ENCODE data around the gene LRP1.

DNA sequence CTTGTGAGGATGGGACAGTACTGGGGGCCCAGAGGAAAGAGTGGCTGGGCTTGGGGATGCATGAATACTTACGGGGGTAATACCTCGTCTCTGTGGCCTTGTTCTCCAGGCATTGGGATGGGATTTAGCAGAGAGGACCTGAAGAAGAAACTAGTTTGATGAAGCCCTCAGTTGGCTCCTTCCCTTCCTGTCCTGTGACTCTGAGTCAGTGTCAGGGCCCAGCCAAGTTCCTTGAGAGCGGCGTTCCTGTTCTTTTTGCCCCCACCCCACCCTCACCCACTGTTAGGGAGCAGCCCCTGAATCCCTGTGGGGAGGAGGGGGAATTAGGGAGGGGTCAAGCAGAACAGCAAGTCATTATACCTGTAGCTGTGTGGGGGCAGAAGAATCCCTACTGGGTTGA, 24.4 kb downstream of the LRP1 start:
- TF ChIP-seq, protein P1, sequence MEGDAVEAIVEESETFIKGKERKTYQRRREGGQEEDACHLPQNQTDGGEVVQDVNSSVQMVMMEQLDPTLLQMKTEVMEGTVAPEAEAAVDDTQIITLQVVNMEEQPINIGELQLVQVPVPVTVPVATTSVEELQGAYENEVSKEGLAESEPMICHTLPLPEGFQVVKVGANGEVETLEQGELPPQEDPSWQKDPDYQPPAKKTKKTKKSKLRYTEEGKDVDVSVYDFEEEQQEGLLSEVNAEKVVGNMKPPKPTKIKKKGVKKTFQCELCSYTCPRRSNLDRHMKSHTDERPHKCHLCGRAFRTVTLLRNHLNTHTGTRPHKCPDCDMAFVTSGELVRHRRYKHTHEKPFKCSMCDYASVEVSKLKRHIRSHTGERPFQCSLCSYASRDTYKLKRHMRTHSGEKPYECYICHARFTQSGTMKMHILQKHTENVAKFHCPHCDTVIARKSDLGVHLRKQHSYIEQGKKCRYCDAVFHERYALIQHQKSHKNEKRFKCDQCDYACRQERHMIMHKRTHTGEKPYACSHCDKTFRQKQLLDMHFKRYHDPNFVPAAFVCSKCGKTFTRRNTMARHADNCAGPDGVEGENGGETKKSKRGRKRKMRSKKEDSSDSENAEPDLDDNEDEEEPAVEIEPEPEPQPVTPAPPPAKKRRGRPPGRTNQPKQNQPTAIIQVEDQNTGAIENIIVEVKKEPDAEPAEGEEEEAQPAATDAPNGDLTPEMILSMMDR (IDR thresholded peaks at IDR 0.05; ENCODE audit: insufficient read depth, low read length) = no peak
- TF ChIP-seq GABPA (IDR thresholded peaks at IDR 0.05; ENCODE audit: low read depth) (no peak), POLR2AphosphoS5 (IDR thresholded peaks at IDR 0.05; ENCODE audit: low read depth) (no peak)
